CD8-positive, alpha-beta memory T cell (primary cell): Measurements from ENCODE around the gene HBM. TPM values are rescaled to one million over a fixed set of nuclear protein-coding genes. Genes with fewer than 3 reads are reported as not detected.
"Not testable (repeated sequence)": the region's sequence is repeated elsewhere in the genome, so short reads cannot be mapped to it uniquely, and the experiment has no call there.

Experiments
- CTCF ChIA-PET: fragments of 350-600 bp; sonication (Branson Sonifier 250); formaldehyde crosslinking; loops from one replicate; lab custom pipeline; 2021; ENCODE audit warnings: antibody characterized with exemption; lab: Charles Lee
- POLR2A ChIA-PET: fragments of 350-600 bp; sonication (Branson Sonifier 250); formaldehyde crosslinking; loops from one replicate; lab custom pipeline; 2021; ENCODE audit warnings: antibody characterized with exemption; lab: Charles Lee
- DNase-seq, 5 donors: peaks; one replicate each; pipeline versions ENCODE4 v3.0.0 to v3.0.0-alpha.2; 2020 to 2022; ENCODE audit warnings: mixed read lengths in 1 of 5
- H3K27ac ChIP-seq: one replicate; pipeline ENCODE4 v1.7.0; 2013; ENCODE audit warnings: low read depth, mild to moderate bottlenecking, low read length, moderate library complexity
- H3K27me3 ChIP-seq: 2 replicates; pipeline ENCODE4 v1.7.0; 2013; ENCODE audit warnings: low read length, mild to moderate bottlenecking; ENCODE audit not compliant: insufficient read depth, poor library complexity, severe bottlenecking
- H3K36me3 ChIP-seq: 2 replicates; pipeline ENCODE4 v1.7.0; 2013; ENCODE audit warnings: mild to moderate bottlenecking, low read length, moderate library complexity; ENCODE audit not compliant: insufficient read depth
- H3K4me1 ChIP-seq: 2 replicates; pipeline ENCODE4 v1.7.0; 2013; ENCODE audit warnings: mild to moderate bottlenecking, low read length, moderate library complexity; ENCODE audit not compliant: insufficient read depth
- H3K4me3 ChIP-seq: 2 replicates; pipeline ENCODE4 v1.7.0; 2013; ENCODE audit warnings: mild to moderate bottlenecking, low read length
- H3K9me3 ChIP-seq: 2 replicates; pipeline ENCODE4 v1.7.0; 2013; ENCODE audit warnings: mild to moderate bottlenecking, low read length
- H3K27ac Mint-ChIP-seq, 8 donors: one replicate each; pipeline ENCODE4 v1.8.0; 2020 to 2021; ENCODE audit warnings: mixed read lengths in 8 of 8, mild to moderate bottlenecking in 6 of 8, inconsistent platforms in 3 of 8, moderate library complexity in 3 of 8
- H3K27me3 Mint-ChIP-seq, 2 donors: one replicate each; pipeline ENCODE4 v1.8.0; 2020 to 2021; ENCODE audit warnings: mixed read lengths in 2 of 2, mild to moderate bottlenecking in 1 of 2, moderate library complexity in 1 of 2
- H3K36me3 Mint-ChIP-seq, 3 donors: one replicate each; pipeline ENCODE4 v1.8.0; 2020 to 2021; ENCODE audit warnings: mixed read lengths in 3 of 3, inconsistent platforms in 1 of 3, mild to moderate bottlenecking in 1 of 3
- H3K4me1 Mint-ChIP-seq, 3 donors: one replicate each; pipeline ENCODE4 v1.8.0; 2020 to 2021; ENCODE audit warnings: mixed read lengths in 3 of 3, inconsistent platforms in 1 of 3, mild to moderate bottlenecking in 1 of 3
- H3K4me3 Mint-ChIP-seq, 7 donors: one replicate each; pipeline ENCODE4 v1.8.0; 2020 to 2021; ENCODE audit warnings: mixed read lengths in 7 of 7, mild to moderate bottlenecking in 6 of 7, moderate library complexity in 4 of 7, inconsistent platforms in 2 of 7
- H3K9me3 Mint-ChIP-seq, 5 donors: one replicate each; pipeline ENCODE4 v1.8.0; 2020 to 2022; ENCODE audit warnings: mixed read lengths in 5 of 5, mild to moderate bottlenecking in 3 of 5, moderate library complexity in 2 of 5, inconsistent platforms in 1 of 5
- polyA plus RNA-seq: library from polyadenylated mRNA; unstranded; fragments of 300-500 nt; fragmentation: Illumina TruSeq; gene quantifications from one replicate; pipeline ENCODE4 v1.2.3, GENCODE V29; 2021
- total RNA-seq, 2 experiments: library from RNA; stranded (reverse); gene quantifications; one replicate each; pipeline ENCODE4 v1.2.3, GENCODE V29; 2021

The HBM gene
- total and polyA plus RNA-seq, 3 experiments from 2014 or later = not detected

DNA sequence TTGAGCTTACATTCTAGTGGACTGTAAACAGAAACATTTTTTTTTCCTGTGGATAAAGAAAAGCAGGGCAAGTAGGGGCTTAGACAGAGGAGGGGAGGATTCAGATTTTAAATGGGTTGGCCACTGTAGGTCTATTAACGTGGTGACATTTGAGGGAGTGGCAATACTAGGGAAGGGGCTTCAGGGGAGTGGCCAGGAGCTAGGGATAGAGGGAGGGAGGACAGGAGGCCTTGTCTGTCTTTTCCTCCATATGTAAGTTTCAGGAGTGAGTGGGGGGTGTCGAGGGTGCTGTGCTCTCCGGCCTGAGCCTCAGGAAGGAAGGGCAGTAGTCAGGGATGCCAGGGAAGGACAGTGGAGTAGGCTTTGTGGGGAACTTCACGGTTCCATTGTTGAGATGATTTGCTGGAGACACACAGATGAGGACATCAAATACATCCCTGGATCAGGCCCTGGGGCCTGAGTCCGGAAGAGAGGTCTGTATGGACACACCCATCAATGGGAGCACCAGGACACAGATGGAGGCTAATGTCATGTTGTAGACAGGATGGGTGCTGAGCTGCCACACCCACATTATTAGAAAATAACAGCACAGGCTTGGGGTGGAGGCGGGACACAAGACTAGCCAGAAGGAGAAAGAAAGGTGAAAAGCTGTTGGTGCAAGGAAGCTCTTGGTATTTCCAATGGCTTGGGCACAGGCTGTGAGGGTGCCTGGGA lies 6.5 kb upstream of the HBM start:
- Histone ChIP-seq H3K9me3 (no peaks in the 10 kb centered on the region), H3K4me3 (no peak overlapping the region), H3K4me1 (peaks cover 8% of the 10 kb centered on the region), H3K27me3 (peaks cover 9% of the 10 kb centered on the region), H3K36me3 (no peaks in the 10 kb centered on the region), H3K27ac (no peak overlapping the region)
- CTCF ChIA-PET = interaction anchor here (1.2 kb wide), 1 partner anchor 42 kb away, joined by 3 read pairs; no protein-coding TSS in a partner anchor
- DNase-seq = no peak
- Mint-ChIP-seq H3K9me3 (no peaks in the 10 kb centered on the region), H3K4me3 (no peak overlapping the region), H3K27ac (peak overlapping the region in 2 of 8 donors; percentile 27 to 67), H3K4me1 (peaks cover 5 to 8% (median 7%) of the 10 kb centered on the region in 3 donors), H3K27me3 (peaks cover 29 to 44% of the 10 kb centered on the region in 2 donors), H3K36me3 (peaks cover 0 to 4% (median 0%) of the 10 kb centered on the region in 3 donors)
- POLR2A ChIA-PET = interaction anchor here (0.6 kb wide), 1 partner anchor 66 kb away, joined by 5 read pairs; no protein-coding TSS in a partner anchor

DNA sequence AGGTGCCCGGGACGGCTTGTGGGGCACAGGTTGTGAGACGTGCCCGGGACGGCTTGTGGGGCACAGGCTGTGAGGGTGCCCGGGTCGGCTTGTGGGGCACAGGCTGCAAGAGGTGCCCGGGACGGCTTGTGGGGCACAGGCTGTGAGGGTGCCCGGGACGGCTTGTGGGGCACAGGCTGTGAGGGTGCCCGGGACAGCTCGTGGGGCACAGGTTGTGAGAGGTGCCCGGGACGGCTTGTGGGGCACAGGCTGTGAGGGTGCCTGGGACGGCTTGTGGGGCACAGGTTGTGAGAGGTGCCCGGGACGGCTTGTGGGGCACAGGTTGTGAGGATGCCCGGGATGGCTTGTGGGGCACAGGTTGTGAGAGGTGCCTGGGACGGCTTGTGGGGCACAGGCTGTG lies 5.5 kb upstream of the HBM start:
- H3K4me1 Mint-ChIP-seq, H3K4me3 ChIP-seq, H3K9me3 ChIP-seq, H3K9me3 Mint-ChIP-seq, DNase-seq, H3K4me1 ChIP-seq, H3K27me3 ChIP-seq, H3K36me3 ChIP-seq, H3K4me3 Mint-ChIP-seq, POLR2A ChIA-PET, H3K27ac ChIP-seq, H3K36me3 Mint-ChIP-seq, CTCF ChIA-PET, H3K27ac Mint-ChIP-seq: not testable (repeated sequence)
- H3K27me3 Mint-ChIP-seq = peaks cover 23 to 39% of the 10 kb centered on the region in 2 donors

GRCh38 chr16:160691-161190 lies 5.0 kb upstream of the HBM start:
- no peak overlapping the region for H3K27ac ChIP-seq
- H3K9me3 Mint-ChIP-seq = no peaks in the 10 kb centered on the region
- H3K4me3 ChIP-seq = no peak overlapping the region
- H3K4me1 ChIP-seq = peaks cover 8% of the 10 kb centered on the region
- peaks cover 23 to 41% of the 10 kb centered on the region in 2 donors for H3K27me3 Mint-ChIP-seq
- no peaks in the 10 kb centered on the region for H3K36me3 Mint-ChIP-seq
- no peak for DNase-seq
- no peak overlapping the region for H3K27ac Mint-ChIP-seq
- H3K4me3 Mint-ChIP-seq = no peak overlapping the region
- H3K27me3 ChIP-seq = peaks cover 8% of the 10 kb centered on the region
- ChIA-PET CTCF (no interaction called here), POLR2A (no interaction called here)
- peaks cover 0 to 9% (median 5%) of the 10 kb centered on the region in 3 donors for H3K4me1 Mint-ChIP-seq
- no peaks in the 10 kb centered on the region for H3K36me3 ChIP-seq
- no peaks in the 10 kb centered on the region for H3K9me3 ChIP-seq

- CTCF ChIA-PET = no interaction called here
- POLR2A ChIA-PET = no interaction called here
- peaks cover 27 to 46% of the 10 kb centered on the region in 2 donors for H3K27me3 Mint-ChIP-seq
These were observed 3.3 kb upstream of the HBM start for GRCh38 chr16:162271-162991.

DNA sequence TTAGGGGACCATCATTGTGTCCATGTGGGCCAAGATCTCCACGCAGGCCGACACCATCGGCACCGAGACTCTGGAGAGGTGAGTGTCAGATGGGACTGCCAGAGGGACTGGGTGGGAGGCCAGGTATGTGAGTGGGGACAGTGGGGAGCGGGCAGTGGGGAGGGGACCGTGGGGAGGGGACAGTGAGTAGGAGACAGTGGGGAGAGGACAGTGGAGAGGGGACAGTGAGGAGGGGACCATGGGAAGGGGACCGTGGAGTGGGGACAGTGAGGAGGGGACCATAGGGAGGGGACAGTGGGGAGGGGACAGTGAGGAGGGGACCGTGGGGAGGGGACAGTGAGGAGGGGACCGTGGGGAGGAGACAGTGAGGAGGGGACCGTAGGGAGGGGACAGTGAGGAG lies 2.6 kb upstream of the HBM start:
- H3K27ac Mint-ChIP-seq, H3K9me3 ChIP-seq, POLR2A ChIA-PET, H3K36me3 ChIP-seq, H3K36me3 Mint-ChIP-seq, H3K4me3 ChIP-seq, H3K9me3 Mint-ChIP-seq, H3K4me1 ChIP-seq, CTCF ChIA-PET, DNase-seq, H3K27ac ChIP-seq, H3K4me3 Mint-ChIP-seq: not testable (repeated sequence)
- peaks cover 27% of the 10 kb centered on the region for H3K27me3 ChIP-seq
- Mint-ChIP-seq H3K27me3 (peaks cover 30 to 47% of the 10 kb centered on the region in 2 donors), H3K4me1 (peaks cover 0 to 14% (median 10%) of the 10 kb centered on the region in 3 donors)

More at GRCh38 chr16:162271-162991, 3.3 kb upstream of the HBM start:
- H3K4me1 Mint-ChIP-seq = peaks cover 0 to 14% (median 10%) of the 10 kb centered on the region in 3 donors
- H3K36me3 Mint-ChIP-seq = no peaks in the 10 kb centered on the region
- H3K9me3 ChIP-seq = no peaks in the 10 kb centered on the region
- no peak for DNase-seq
- H3K36me3 ChIP-seq = no peaks in the 10 kb centered on the region
- no peak overlapping the region for H3K4me3 Mint-ChIP-seq
- no peaks in the 10 kb centered on the region for H3K9me3 Mint-ChIP-seq
- H3K27me3 ChIP-seq = peaks cover 20% of the 10 kb centered on the region
- peak overlapping the region in 1 of 8 donors; percentile 71 for H3K27ac Mint-ChIP-seq
- H3K4me1 ChIP-seq = peaks cover 10% of the 10 kb centered on the region
- H3K4me3 ChIP-seq = no peak overlapping the region
- H3K27ac ChIP-seq = no peak overlapping the region

DNA sequence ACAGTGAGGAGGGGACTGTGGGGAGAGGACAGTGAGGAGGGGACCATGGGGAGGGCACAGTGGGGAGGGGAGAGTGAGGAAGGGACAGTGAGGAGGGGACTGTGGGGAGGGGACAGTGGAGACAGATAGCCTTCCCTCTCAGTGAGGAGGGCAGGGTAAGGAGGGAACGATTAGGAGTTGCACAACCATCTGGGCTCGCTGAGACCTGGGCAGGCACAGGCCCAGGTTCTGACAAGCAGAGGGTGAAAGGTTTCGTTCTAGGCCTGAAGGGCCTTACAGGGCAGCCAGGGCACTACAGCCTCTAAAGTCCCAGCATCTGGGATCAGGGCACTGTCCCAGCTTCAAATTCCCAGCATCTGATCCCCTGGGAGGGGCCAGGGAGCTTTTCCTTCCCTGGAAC lies 2.1 kb upstream of the HBM start:
- H3K36me3 Mint-ChIP-seq, H3K4me1 ChIP-seq, H3K36me3 ChIP-seq, H3K27ac ChIP-seq, H3K9me3 ChIP-seq, DNase-seq, H3K9me3 Mint-ChIP-seq, H3K4me3 ChIP-seq, POLR2A ChIA-PET, CTCF ChIA-PET, H3K27ac Mint-ChIP-seq: not testable (repeated sequence)
- Mint-ChIP-seq H3K4me3 (peak overlapping the region in 1 of 7 donors; percentile 38), H3K27me3 (peaks cover 35 to 50% of the 10 kb centered on the region in 2 donors), H3K4me1 (peaks cover 0 to 14% (median 10%) of the 10 kb centered on the region in 3 donors)
- H3K27me3 ChIP-seq = peaks cover 30% of the 10 kb centered on the region

DNA sequence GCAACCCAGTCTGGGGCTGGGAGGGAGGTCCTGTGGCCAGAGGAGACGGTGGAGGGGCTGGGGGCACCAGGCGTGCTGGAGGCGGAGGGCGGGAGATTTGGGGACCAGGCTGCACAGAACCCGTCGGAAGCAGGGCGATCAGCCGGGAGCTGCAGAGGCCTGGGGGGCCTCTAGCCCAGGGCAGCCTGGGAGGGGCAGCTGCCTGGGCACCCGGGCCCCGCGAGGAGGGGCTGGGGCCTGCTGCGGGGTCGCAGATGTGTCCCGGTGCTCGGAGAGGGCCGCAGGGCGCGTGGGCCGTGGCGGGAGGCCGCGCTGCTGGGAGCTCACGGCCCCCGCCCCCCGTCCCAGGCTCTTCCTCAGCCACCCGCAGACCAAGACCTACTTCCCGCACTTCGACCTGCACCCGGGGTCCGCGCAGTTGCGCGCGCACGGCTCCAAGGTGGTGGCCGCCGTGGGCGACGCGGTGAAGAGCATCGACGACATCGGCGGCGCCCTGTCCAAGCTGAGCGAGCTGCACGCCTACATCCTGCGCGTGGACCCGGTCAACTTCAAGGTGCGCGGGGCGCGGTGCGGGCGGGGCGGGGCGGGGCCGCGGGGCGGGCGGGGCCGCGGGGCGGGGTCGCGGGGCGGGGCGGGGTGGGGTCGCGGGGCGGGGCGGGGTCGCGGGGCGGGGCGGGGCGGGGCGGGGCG lies 1.5 kb upstream of the HBM start:
- H3K9me3 ChIP-seq, H3K4me1 ChIP-seq, H3K36me3 Mint-ChIP-seq, H3K4me3 Mint-ChIP-seq, POLR2A ChIA-PET, H3K9me3 Mint-ChIP-seq, CTCF ChIA-PET, H3K36me3 ChIP-seq, H3K4me3 ChIP-seq, H3K27ac Mint-ChIP-seq, DNase-seq, H3K27ac ChIP-seq: not testable (repeated sequence)
- Mint-ChIP-seq H3K27me3 (peaks cover 35 to 51% of the 10 kb centered on the region in 2 donors), H3K4me1 (peaks cover 0 to 14% (median 10%) of the 10 kb centered on the region in 3 donors)
- peaks cover 30% of the 10 kb centered on the region for H3K27me3 ChIP-seq
